H9 (cell line): Measurements from ENCODE around the gene SIDT2. TPM values are rescaled to one million over a fixed set of nuclear protein-coding genes. Genes with fewer than 3 reads are reported as not detected.

Experiments used
- DNase-seq: peaks from one replicate; pipeline ENCODE4 v3.0.0-alpha.2; 2017
- H2AFZ ChIP-seq: one replicate; pipeline ENCODE4 v1.6.1; 2013; ENCODE audit warnings: mild to moderate bottlenecking, low read length, control low read depth, moderate library complexity
- H2AK5ac ChIP-seq: 2 replicates; pipeline ENCODE4 v1.6.1; 2013; ENCODE audit warnings: low read length, control low read depth, mixed read lengths; ENCODE audit not compliant: insufficient read length
- H2BK120ac ChIP-seq: one replicate; pipeline ENCODE4 v1.6.1; 2013; ENCODE audit warnings: low read depth, mild to moderate bottlenecking, low read length, control low read depth, inconsistent platforms; ENCODE audit not compliant: poor library complexity, severe bottlenecking
- H2BK12ac ChIP-seq: 2 replicates; pipeline ENCODE4 v1.6.1; 2013; ENCODE audit warnings: low read length, control low read depth, mixed read lengths, low read depth; ENCODE audit not compliant: insufficient read length
- H2BK15ac ChIP-seq: 2 replicates; pipeline ENCODE4 v1.6.1; 2013; ENCODE audit warnings: low read depth, low read length, control low read depth
- H2BK20ac ChIP-seq: one replicate; pipeline ENCODE4 v1.6.1; 2013; ENCODE audit warnings: low read depth, mild to moderate bottlenecking, low read length, control low read depth, inconsistent platforms; ENCODE audit not compliant: poor library complexity, severe bottlenecking
- H2BK5ac ChIP-seq: 2 replicates; pipeline ENCODE4 v1.6.1; 2013; ENCODE audit warnings: low read length, control low read depth, mixed read lengths; ENCODE audit not compliant: insufficient read length
- H3K14ac ChIP-seq: 2 replicates; pipeline ENCODE4 v1.6.1; 2013; ENCODE audit warnings: low read length, control low read depth; ENCODE audit not compliant: insufficient read depth
- H3K18ac ChIP-seq: 2 replicates; pipeline ENCODE4 v1.6.1; 2013; ENCODE audit warnings: low read depth, mild to moderate bottlenecking, mixed read lengths, low read length, control low read depth; ENCODE audit not compliant: insufficient read length
- H3K23ac ChIP-seq: 2 replicates; pipeline ENCODE4 v1.6.1; 2013; ENCODE audit warnings: low read length, control low read depth, mixed read lengths, low read depth; ENCODE audit not compliant: insufficient read length
- H3K23me2 ChIP-seq: 2 replicates; pipeline ENCODE4 v1.6.1; 2013; ENCODE audit warnings: low read depth, mild to moderate bottlenecking, mixed read lengths, low read length, control low read depth; ENCODE audit not compliant: insufficient read length, poor library complexity, severe bottlenecking
- H3K27ac ChIP-seq: 2 replicates; pipeline ENCODE4 v1.5.1; 2013; ENCODE audit warnings: low read length, control low read depth, mixed read lengths, low read depth; ENCODE audit not compliant: insufficient read length
- H3K27me3 ChIP-seq: 2 replicates; pipeline ENCODE4 v1.6.1; 2013; ENCODE audit warnings: low read length, control low read depth, inconsistent platforms; ENCODE audit not compliant: insufficient read depth
- H3K4ac ChIP-seq: 2 replicates; pipeline ENCODE4 v1.6.1; 2013; ENCODE audit warnings: low read depth, mild to moderate bottlenecking, control low read depth, inconsistent platforms, low read length, moderate library complexity
- H3K4me1 ChIP-seq: 2 replicates; pipeline ENCODE4 v1.6.1; 2013; ENCODE audit warnings: low read length, control low read depth, inconsistent platforms; ENCODE audit not compliant: insufficient read depth
- H3K4me2 ChIP-seq: 2 replicates; pipeline ENCODE4 v1.6.1; 2013; ENCODE audit warnings: low read length, control low read depth, mixed read lengths; ENCODE audit not compliant: insufficient read length, insufficient read depth
- H3K56ac ChIP-seq: 2 replicates; pipeline ENCODE4 v1.6.1; 2013; ENCODE audit warnings: low read depth, mild to moderate bottlenecking, mixed read lengths, low read length, control low read depth; ENCODE audit not compliant: insufficient read length
- H3K79me1 ChIP-seq: 2 replicates; pipeline ENCODE4 v1.6.1; 2013; ENCODE audit warnings: low read depth, mild to moderate bottlenecking, moderate library complexity, low read length, control low read depth, inconsistent platforms; ENCODE audit not compliant: insufficient read depth, poor library complexity, severe bottlenecking
- H3K79me2 ChIP-seq: 2 replicates; pipeline ENCODE4 v1.6.1; 2013; ENCODE audit warnings: low read length, control low read depth, inconsistent platforms; ENCODE audit not compliant: insufficient read depth
- H3K9ac ChIP-seq: 2 replicates; pipeline ENCODE4 v1.6.1; 2013; ENCODE audit warnings: low read length, control low read depth, mixed read lengths; ENCODE audit not compliant: insufficient read length; ENCODE audit errors: extremely low read depth
- H3K9me3 ChIP-seq: one replicate; pipeline ENCODE4 v1.6.1; 2013; ENCODE audit warnings: low read depth, low read length, inconsistent platforms; ENCODE audit not compliant: control insufficient read depth
- H3T11ph ChIP-seq: one replicate; pipeline ENCODE4 v1.6.1; 2013; ENCODE audit warnings: mild to moderate bottlenecking, low read length, control low read depth, inconsistent platforms
- H4K20me1 ChIP-seq: one replicate; pipeline ENCODE4 v1.6.1; 2013; ENCODE audit not compliant: control insufficient read depth, insufficient read length, insufficient read depth
- H4K5ac ChIP-seq: 2 replicates; pipeline ENCODE4 v1.6.1; 2013; ENCODE audit warnings: low read depth, mild to moderate bottlenecking, mixed read lengths, low read length, control low read depth; ENCODE audit not compliant: insufficient read length
- H4K8ac ChIP-seq: replicated peaks from 2 replicates; pipeline ENCODE4 v1.6.1; 2013; ENCODE audit warnings: low read length, control low read depth, mixed read lengths, low read depth; ENCODE audit not compliant: insufficient read length
- H4K91ac ChIP-seq: 2 replicates; pipeline ENCODE4 v1.6.1; 2013; ENCODE audit warnings: low read depth, mild to moderate bottlenecking, moderate library complexity, mixed read lengths, low read length, control low read depth; ENCODE audit not compliant: insufficient read length
- H3K27ac Mint-ChIP-seq, 3 experiments: 2 replicates in 2 of 3; 3 replicates in 1 of 3; pipeline ENCODE4 v1.8.0; 2020 to 2021; ENCODE audit warnings: mixed read lengths in 3 of 3, mild to moderate bottlenecking in 1 of 3, moderate library complexity in 1 of 3
- H3K27me3 Mint-ChIP-seq: 2 replicates; pipeline ENCODE4 v1.8.0; 2021; ENCODE audit warnings: low read depth, mild to moderate bottlenecking, moderate library complexity, mixed read lengths
- H3K36me3 Mint-ChIP-seq, 3 experiments: 2 replicates in 2 of 3; 3 replicates in 1 of 3; pipeline ENCODE4 v1.8.0; 2020 to 2021; ENCODE audit warnings: low read depth in 3 of 3, mixed read lengths in 3 of 3; ENCODE audit not compliant: insufficient read depth in 1 of 3
- H3K4me1 Mint-ChIP-seq, 2 experiments: 2 replicates each; pipeline ENCODE4 v1.8.0; 2020; ENCODE audit warnings: mixed read lengths in 2 of 2
- H3K4me3 Mint-ChIP-seq, 2 experiments: 2 replicates in 1 of 2; 3 replicates in 1 of 2; pipeline ENCODE4 v1.8.0; 2020 to 2021; ENCODE audit warnings: mild to moderate bottlenecking in 2 of 2, mixed read lengths in 2 of 2, moderate library complexity in 1 of 2
- H3K9me3 Mint-ChIP-seq, 2 experiments: 2 replicates in 1 of 2; 3 replicates in 1 of 2; pipeline ENCODE4 v1.8.0; 2020; ENCODE audit warnings: mild to moderate bottlenecking in 2 of 2, mixed read lengths in 2 of 2, moderate library complexity in 1 of 2
- WGBS: extraction: QIAGEN DNeasy Blood & Tissue Kit; methylation state at CpG from one replicate; pipeline ENCODE4 v1.1.7; 2013; ENCODE audit warnings: missing lambda C conversion rate, low lambda C conversion rate, mixed read lengths; ENCODE audit not compliant: insufficient read length; ENCODE audit errors: extremely low coverage; 5-methylcytosine and 5-hydroxymethylcytosine counted together
- total RNA-seq: library from RNA; stranded (reverse); gene quantifications from 2 replicates; pipeline ENCODE4 v1.2.1, GENCODE V29; 2021
- TF ChIP-seq, protein P1 (sequence below): fragments of 200-600 bp; sonication (generic); conservative IDR thresholded peaks from 3 replicates; pipeline ENCODE4 v1.8.0; 2021; ENCODE audit warnings: antibody characterized with exemption, mild to moderate bottlenecking

Gene SIDT2
- total RNA-seq, 1 experiment from 2014 or later = 18.3 TPM

- Mint-ChIP-seq H3K27me3 (no peaks in the 10 kb centered on the region), H3K36me3 (peaks cover 6 to 34% (median 15%) of the 10 kb centered on the region in 3 experiments), H3K9me3 (peaks cover 0 to 3% of the 10 kb centered on the region in 2 experiments; a peak in 1 of 5 replicates), H3K4me1 (peaks cover 24 to 25% of the 10 kb centered on the region in 2 experiments), H3K27ac (peak overlapping the region in 2 of 3 experiments; percentile 13 to 80; a peak in 3 of 7 replicates), H3K4me3 (no peak overlapping the region)
- Histone ChIP-seq H3K14ac (no peak overlapping the region), H2AFZ (no peak overlapping the region), H3K27me3 (no peaks in the 10 kb centered on the region), H2BK5ac (no peak overlapping the region), H3K4ac (no peak overlapping the region), H4K20me1 (no peaks in the 10 kb centered on the region), H4K5ac (no peak overlapping the region), H3K56ac (no peak overlapping the region), H4K8ac (no peak overlapping the region), H3K79me1 (no peaks in the 10 kb centered on the region), H2BK120ac (no peak overlapping the region), H3T11ph (no peak overlapping the region), H2AK5ac (no peak overlapping the region), H3K23me2 (peaks cover 8% of the 10 kb centered on the region), H3K23ac (no peak overlapping the region), H3K18ac (no peak overlapping the region), H3K9me3 (no peaks in the 10 kb centered on the region), H3K4me1 (no peaks in the 10 kb centered on the region), H2BK12ac (no peak overlapping the region), H2BK20ac (no peak overlapping the region), H3K9ac (no peak overlapping the region), H3K79me2 (no peaks in the 10 kb centered on the region; the same call in 1 of the 2 replicates), H4K91ac (no peak overlapping the region), H3K27ac (no peak overlapping the region), H3K4me2 (no peak overlapping the region), H2BK15ac (no peak overlapping the region)
- DNase-seq = no peak
- TF ChIP-seq, protein P1, sequence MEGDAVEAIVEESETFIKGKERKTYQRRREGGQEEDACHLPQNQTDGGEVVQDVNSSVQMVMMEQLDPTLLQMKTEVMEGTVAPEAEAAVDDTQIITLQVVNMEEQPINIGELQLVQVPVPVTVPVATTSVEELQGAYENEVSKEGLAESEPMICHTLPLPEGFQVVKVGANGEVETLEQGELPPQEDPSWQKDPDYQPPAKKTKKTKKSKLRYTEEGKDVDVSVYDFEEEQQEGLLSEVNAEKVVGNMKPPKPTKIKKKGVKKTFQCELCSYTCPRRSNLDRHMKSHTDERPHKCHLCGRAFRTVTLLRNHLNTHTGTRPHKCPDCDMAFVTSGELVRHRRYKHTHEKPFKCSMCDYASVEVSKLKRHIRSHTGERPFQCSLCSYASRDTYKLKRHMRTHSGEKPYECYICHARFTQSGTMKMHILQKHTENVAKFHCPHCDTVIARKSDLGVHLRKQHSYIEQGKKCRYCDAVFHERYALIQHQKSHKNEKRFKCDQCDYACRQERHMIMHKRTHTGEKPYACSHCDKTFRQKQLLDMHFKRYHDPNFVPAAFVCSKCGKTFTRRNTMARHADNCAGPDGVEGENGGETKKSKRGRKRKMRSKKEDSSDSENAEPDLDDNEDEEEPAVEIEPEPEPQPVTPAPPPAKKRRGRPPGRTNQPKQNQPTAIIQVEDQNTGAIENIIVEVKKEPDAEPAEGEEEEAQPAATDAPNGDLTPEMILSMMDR = no peak
- no CpG with 5 or more reads among the region's 4 CpGs for WGBS
Observed at GRCh38 chr11:117195258-117195657, 16.7 kb downstream of the SIDT2 start.
